ENCODE data around the gene TULP3. TPM values are rescaled to one million over a fixed set of nuclear protein-coding genes. Genes with fewer than 3 reads are reported as not detected.

The TULP3 gene
- polyA plus RNA-seq, 1 donor, result 12.3 TPM

- no peaks in the 10 kb centered on the region for H3K27me3 ChIP-seq (ENCODE audit: control insufficient read depth, insufficient read depth, low read length)
- H3K27ac ChIP-seq (ENCODE audit: low read length), result no peak overlapping the region
- no peaks in the 10 kb centered on the region for H3K9me3 ChIP-seq (ENCODE audit: control insufficient read depth, low read depth, low read length)
- no peaks in the 10 kb centered on the region for H3K36me3 ChIP-seq (ENCODE audit: control insufficient read depth, insufficient read depth, low read length)
- WGBS (ENCODE audit: insufficient coverage, low lambda C conversion rate), result no CpG with 5 or more reads among the region's 4 CpGs
- H3K4me1 ChIP-seq (ENCODE audit: control insufficient read depth, insufficient read depth, low read length), result no peaks in the 10 kb centered on the region
- DNase-seq, result no peak
- no peak overlapping the region for H3K4me3 ChIP-seq (ENCODE audit: low read length)
Observed at GRCh38 chr12:2949411-2949810, 58.7 kb downstream of the TULP3 start.

GRCh38 chr12:2955888-2956287 is 65.2 kb downstream of the TULP3 start:
- no peak for DNase-seq
- peaks cover 10% of the 10 kb centered on the region for H3K4me1 ChIP-seq (ENCODE audit: control insufficient read depth, insufficient read depth, low read length)
- WGBS (ENCODE audit: insufficient coverage, low lambda C conversion rate), result no CpG with 5 or more reads among the region's 1 CpG
- H3K36me3 ChIP-seq (ENCODE audit: control insufficient read depth, insufficient read depth, low read length), result no peaks in the 10 kb centered on the region
- H3K27ac ChIP-seq (ENCODE audit: low read length), result no peak overlapping the region
- H3K9me3 ChIP-seq (ENCODE audit: control insufficient read depth, low read depth, low read length), result no peaks in the 10 kb centered on the region
- no peak overlapping the region for H3K4me3 ChIP-seq (ENCODE audit: low read length)
- H3K27me3 ChIP-seq (ENCODE audit: control insufficient read depth, insufficient read depth, low read length), result peaks cover 18% of the 10 kb centered on the region

- Histone ChIP-seq H3K27me3 (ENCODE audit: control insufficient read depth, insufficient read depth, low read length) (peaks cover 27% of the 10 kb centered on the region), H3K27ac (ENCODE audit: low read length) (no peak overlapping the region), H3K36me3 (ENCODE audit: control insufficient read depth, insufficient read depth, low read length) (no peaks in the 10 kb centered on the region), H3K9me3 (ENCODE audit: control insufficient read depth, low read depth, low read length) (no peaks in the 10 kb centered on the region), H3K4me1 (ENCODE audit: control insufficient read depth, insufficient read depth, low read length) (peaks cover 10% of the 10 kb centered on the region), H3K4me3 (ENCODE audit: low read length) (peak overlapping the region; percentile 43)
- DNase-seq, result no peak
- WGBS (ENCODE audit: insufficient coverage, low lambda C conversion rate), result 10% methylated on average over 2 of the region's 11 CpGs
Observed at GRCh38 chr12:2957816-2958431, 67.2 kb downstream of the TULP3 start.

GRCh38 chr12:2958432-2959191 is 67.9 kb downstream of the TULP3 start:
- Histone ChIP-seq H3K4me1 (ENCODE audit: control insufficient read depth, insufficient read depth, low read length) (peaks cover 10% of the 10 kb centered on the region), H3K27me3 (ENCODE audit: control insufficient read depth, insufficient read depth, low read length) (peaks cover 31% of the 10 kb centered on the region), H3K36me3 (ENCODE audit: control insufficient read depth, insufficient read depth, low read length) (no peaks in the 10 kb centered on the region), H3K9me3 (ENCODE audit: control insufficient read depth, low read depth, low read length) (no peaks in the 10 kb centered on the region), H3K4me3 (ENCODE audit: low read length) (peak overlapping the region; percentile 43), H3K27ac (ENCODE audit: low read length) (no peak overlapping the region)
- DNase-seq, result peak; percentile 30 to 73
- no CpG with 5 or more reads among the region's 48 CpGs for WGBS (ENCODE audit: insufficient coverage, low lambda C conversion rate)

GRCh38 chr12:2959192-2959504 is 68.5 kb downstream of the TULP3 start, which contains the start of gene TEAD4:
Gene TEAD4, plus strand, starts transcription at chr12:2959397.
- Histone ChIP-seq H3K4me3 (ENCODE audit: low read length) (peak within 1 kb of the TSS; percentile 43), H3K9me3 (ENCODE audit: control insufficient read depth, low read depth, low read length) (no peaks in the 10 kb centered on the region), H3K36me3 (ENCODE audit: control insufficient read depth, insufficient read depth, low read length) (no peaks in the 10 kb centered on the region), H3K27me3 (ENCODE audit: control insufficient read depth, insufficient read depth, low read length) (peaks cover 32% of the 10 kb centered on the region), H3K4me1 (ENCODE audit: control insufficient read depth, insufficient read depth, low read length) (peaks cover 10% of the 10 kb centered on the region), H3K27ac (ENCODE audit: low read length) (no peak within 1 kb of the TSS)
- no CpG with 5 or more reads among the region's 50 CpGs for WGBS (ENCODE audit: insufficient coverage, low lambda C conversion rate)
- DNase-seq, result peak in 1 of 2 donors; percentile 62

- WGBS (ENCODE audit: insufficient coverage, low lambda C conversion rate), result 4% methylated on average over 9 of the region's 104 CpGs
- Histone ChIP-seq H3K27me3 (ENCODE audit: control insufficient read depth, insufficient read depth, low read length) (peaks cover 32% of the 10 kb centered on the region), H3K9me3 (ENCODE audit: control insufficient read depth, low read depth, low read length) (no peaks in the 10 kb centered on the region), H3K36me3 (ENCODE audit: control insufficient read depth, insufficient read depth, low read length) (no peaks in the 10 kb centered on the region), H3K4me3 (ENCODE audit: low read length) (peak overlapping the region; percentile 41), H3K27ac (ENCODE audit: low read length) (no peak overlapping the region), H3K4me1 (ENCODE audit: control insufficient read depth, insufficient read depth, low read length) (peaks cover 10% of the 10 kb centered on the region)
- DNase-seq, result peak in 1 of 2 donors; percentile 83
Observed at GRCh38 chr12:2959505-2960389, 69.1 kb downstream of the TULP3 start.

- no peaks in the 10 kb centered on the region for H3K36me3 ChIP-seq (ENCODE audit: control insufficient read depth, insufficient read depth, low read length)
- WGBS (ENCODE audit: insufficient coverage, low lambda C conversion rate), result no CpG with 5 or more reads among the region's 18 CpGs
- peaks cover 32% of the 10 kb centered on the region for H3K27me3 ChIP-seq (ENCODE audit: control insufficient read depth, insufficient read depth, low read length)
- no peak overlapping the region for H3K27ac ChIP-seq (ENCODE audit: low read length)
- H3K4me3 ChIP-seq (ENCODE audit: low read length), result no peak overlapping the region
- peaks cover 10% of the 10 kb centered on the region for H3K4me1 ChIP-seq (ENCODE audit: control insufficient read depth, insufficient read depth, low read length)
- no peak for DNase-seq
- no peaks in the 10 kb centered on the region for H3K9me3 ChIP-seq (ENCODE audit: control insufficient read depth, low read depth, low read length)
Observed at GRCh38 chr12:2960390-2960956, 69.8 kb downstream of the TULP3 start.

- WGBS (ENCODE audit: insufficient coverage, low lambda C conversion rate), result no CpG with 5 or more reads among the region's 10 CpGs
- Histone ChIP-seq H3K27me3 (ENCODE audit: control insufficient read depth, insufficient read depth, low read length) (peaks cover 32% of the 10 kb centered on the region), H3K27ac (ENCODE audit: low read length) (no peak overlapping the region), H3K4me3 (ENCODE audit: low read length) (no peak overlapping the region), H3K9me3 (ENCODE audit: control insufficient read depth, low read depth, low read length) (no peaks in the 10 kb centered on the region), H3K4me1 (ENCODE audit: control insufficient read depth, insufficient read depth, low read length) (peaks cover 10% of the 10 kb centered on the region), H3K36me3 (ENCODE audit: control insufficient read depth, insufficient read depth, low read length) (no peaks in the 10 kb centered on the region)
- no peak for DNase-seq
Observed at GRCh38 chr12:2960996-2961616, 70.4 kb downstream of the TULP3 start.

GRCh38 chr12:2961705-2962104 is 71.0 kb downstream of the TULP3 start:
- no peak overlapping the region for H3K27ac ChIP-seq (ENCODE audit: low read length)
- peaks cover 10% of the 10 kb centered on the region for H3K4me1 ChIP-seq (ENCODE audit: control insufficient read depth, insufficient read depth, low read length)
- no CpG with 5 or more reads among the region's 5 CpGs for whole genome bisulfite sequencing (ENCODE audit: insufficient coverage, low lambda C conversion rate)
- no peak for DNase-seq
- H3K4me3 ChIP-seq (ENCODE audit: low read length), result no peak overlapping the region
- no peaks in the 10 kb centered on the region for H3K36me3 ChIP-seq (ENCODE audit: control insufficient read depth, insufficient read depth, low read length)
- H3K27me3 ChIP-seq (ENCODE audit: control insufficient read depth, insufficient read depth, low read length), result peaks cover 32% of the 10 kb centered on the region
- no peaks in the 10 kb centered on the region for H3K9me3 ChIP-seq (ENCODE audit: control insufficient read depth, low read depth, low read length)

All from large intestine (tissue), 3 donors.